Mesendoderm (in vitro differentiated cells): ENCODE data around the gene SREBF1.
"Not testable (repeated sequence)": the region's sequence is repeated elsewhere in the genome, so short reads cannot be mapped to it uniquely, and the experiment has no call there.

Experiments used
- DNase-seq: peaks from one replicate; pipeline ENCODE4 v3.0.0; 2013
- H2AK5ac ChIP-seq: 2 replicates; pipeline ENCODE4 v1.6.1; 2013; ENCODE audit warnings: low read length, inconsistent platforms
- H2BK120ac ChIP-seq: 2 replicates; pipeline ENCODE4 v1.6.1; 2013; ENCODE audit warnings: low read depth, mild to moderate bottlenecking, low read length, moderate library complexity, mixed read lengths
- H2BK15ac ChIP-seq: replicated peaks from 2 replicates; pipeline ENCODE4 v1.6.1; 2013; ENCODE audit warnings: low read depth, mild to moderate bottlenecking, moderate library complexity
- H2BK5ac ChIP-seq: 2 replicates; pipeline ENCODE4 v1.6.1; 2013; ENCODE audit warnings: low read length, inconsistent platforms
- H3K18ac ChIP-seq: 2 replicates; pipeline ENCODE4 v1.6.1; 2013; ENCODE audit warnings: mild to moderate bottlenecking, low read length, mixed read lengths
- H3K23ac ChIP-seq: one replicate; pipeline ENCODE4 v1.6.1; 2013; ENCODE audit warnings: low read length
- H3K27ac ChIP-seq: 2 replicates; pipeline ENCODE4 v1.5.1; 2013; ENCODE audit warnings: low read depth, mild to moderate bottlenecking, inconsistent platforms, low read length, moderate library complexity
- H3K27me3 ChIP-seq: 2 replicates; pipeline ENCODE4 v1.6.1; 2013; ENCODE audit warnings: low read length, control low read depth, mild to moderate bottlenecking, inconsistent platforms; ENCODE audit not compliant: insufficient read depth, poor library complexity
- H3K36me3 ChIP-seq: 2 replicates; pipeline ENCODE4 v1.6.1; 2013; ENCODE audit warnings: low read length, inconsistent platforms; ENCODE audit not compliant: control insufficient read depth, insufficient read depth
- H3K4ac ChIP-seq: one replicate; pipeline ENCODE4 v1.6.1; 2013; ENCODE audit warnings: low read depth, mild to moderate bottlenecking, low read length, moderate library complexity
- H3K4me1 ChIP-seq: 2 replicates; pipeline ENCODE4 v1.6.1; 2013; ENCODE audit warnings: low read depth, low read length, inconsistent platforms; ENCODE audit not compliant: control insufficient read depth
- H3K4me2 ChIP-seq: 2 replicates; pipeline ENCODE4 v1.6.1; 2013; ENCODE audit warnings: low read length
- H3K4me3 ChIP-seq: 2 replicates; pipeline ENCODE4 v1.5.1; 2013; ENCODE audit warnings: mild to moderate bottlenecking, low read length
- H3K56ac ChIP-seq: one replicate; pipeline ENCODE4 v1.6.1; 2013; ENCODE audit warnings: low read length
- H3K79me1 ChIP-seq: 2 replicates; pipeline ENCODE4 v1.6.1; 2013; ENCODE audit warnings: low read length, inconsistent platforms
- H3K79me2 ChIP-seq: 2 replicates; pipeline ENCODE4 v1.6.1; 2013; ENCODE audit warnings: mild to moderate bottlenecking, low read length; ENCODE audit not compliant: control insufficient read depth, insufficient read depth
- H3K9ac ChIP-seq: 2 replicates; pipeline ENCODE4 v1.6.1; 2013; ENCODE audit warnings: low read length, inconsistent platforms
- H4K5ac ChIP-seq: one replicate; pipeline ENCODE4 v1.6.1; 2013; ENCODE audit warnings: low read length
- H4K8ac ChIP-seq: one replicate; pipeline ENCODE4 v1.6.1; 2013; ENCODE audit warnings: low read depth, mild to moderate bottlenecking, control low read depth, low read length, moderate library complexity
- WGBS: extraction: QIAGEN DNeasy Blood & Tissue Kit; methylation state at CpG from one replicate; pipeline ENCODE4 v1.1.7; 2013; ENCODE audit warnings: low lambda C conversion rate, missing lambda C conversion rate; ENCODE audit not compliant: insufficient coverage; ENCODE audit errors: extremely low coverage; 5-methylcytosine and 5-hydroxymethylcytosine counted together

The SREBF1 gene

GRCh38 chr17:17809531-17810083 is 27.2 kb downstream of the SREBF1 start:
- no peaks in the 10 kb centered on the region for H3K79me2 ChIP-seq
- H3K4ac ChIP-seq, result peak overlapping the region; percentile 25
- H3K56ac ChIP-seq, result peak overlapping the region; percentile 86
- no peaks in the 10 kb centered on the region for H3K79me1 ChIP-seq
- H3K36me3 ChIP-seq, result peaks cover 1% of the 10 kb centered on the region
- H2AK5ac ChIP-seq, result no peak overlapping the region
- H3K18ac ChIP-seq, result peak overlapping the region; percentile 15
- H3K4me1 ChIP-seq, result peaks cover 7% of the 10 kb centered on the region
- H2BK15ac ChIP-seq, result no peak overlapping the region
- no peaks in the 10 kb centered on the region for H3K27me3 ChIP-seq
- no CpG with 5 or more reads among the region's 52 CpGs for WGBS
- H3K23ac ChIP-seq, result no peak overlapping the region
- peak overlapping the region; percentile 83 for H3K9ac ChIP-seq
- H2BK120ac ChIP-seq, result no peak overlapping the region
- no peak overlapping the region for H4K5ac ChIP-seq
- no peak overlapping the region for H3K4me3 ChIP-seq
- no peak overlapping the region for H4K8ac ChIP-seq
- no peak overlapping the region for H3K27ac ChIP-seq
- DNase-seq, result no peak
- H2BK5ac ChIP-seq, result no peak overlapping the region
- peak overlapping the region; percentile 91 for H3K4me2 ChIP-seq

GRCh38 chr17:17808706-17809432 is 27.9 kb downstream of the SREBF1 start:
- Histone ChIP-seq H2BK5ac (no peak overlapping the region), H4K5ac (no peak overlapping the region), H3K4ac (no peak overlapping the region), H4K8ac (no peak overlapping the region), H3K4me1 (peaks cover 7% of the 10 kb centered on the region), H2BK120ac (no peak overlapping the region), H3K18ac (peak overlapping the region; percentile 15), H3K4me3 (no peak overlapping the region), H3K79me1 (no peaks in the 10 kb centered on the region), H3K27ac (no peak overlapping the region), H3K36me3 (no peaks in the 10 kb centered on the region), H3K27me3 (no peaks in the 10 kb centered on the region), H3K23ac (no peak overlapping the region), H3K9ac (peak overlapping the region; percentile 34), H2AK5ac (no peak overlapping the region), H2BK15ac (no peak overlapping the region), H3K4me2 (no peak overlapping the region), H3K56ac (peak overlapping the region; percentile 34), H3K79me2 (no peaks in the 10 kb centered on the region)
- peak; percentile 51 for DNase-seq
- WGBS, result no CpG with 5 or more reads among the region's 15 CpGs

GRCh38 chr17:17808200-17808599 is 28.6 kb downstream of the SREBF1 start:
- H3K9ac ChIP-seq, H2BK15ac ChIP-seq, H3K36me3 ChIP-seq, H2BK5ac ChIP-seq, H2AK5ac ChIP-seq, H3K27me3 ChIP-seq, H3K23ac ChIP-seq, H3K4ac ChIP-seq, H2BK120ac ChIP-seq, H4K5ac ChIP-seq, H3K27ac ChIP-seq, H3K79me2 ChIP-seq, H3K4me3 ChIP-seq, H3K4me2 ChIP-seq, H3K56ac ChIP-seq, H4K8ac ChIP-seq, H3K79me1 ChIP-seq, H3K4me1 ChIP-seq, H3K18ac ChIP-seq, DNase-seq: not testable (repeated sequence)
- no CpG with 5 or more reads among the region's 5 CpGs for WGBS

- Histone ChIP-seq H2BK5ac (no peak overlapping the region), H3K4me1 (peaks cover 7% of the 10 kb centered on the region), H3K27ac (no peak overlapping the region), H3K56ac (no peak overlapping the region), H3K27me3 (no peaks in the 10 kb centered on the region), H3K23ac (no peak overlapping the region), H3K79me2 (no peaks in the 10 kb centered on the region), H2BK15ac (no peak overlapping the region), H2BK120ac (no peak overlapping the region), H3K36me3 (no peaks in the 10 kb centered on the region), H3K9ac (no peak overlapping the region), H4K8ac (no peak overlapping the region), H4K5ac (no peak overlapping the region), H2AK5ac (no peak overlapping the region), H3K18ac (no peak overlapping the region), H3K4me3 (no peak overlapping the region), H3K4me2 (no peak overlapping the region), H3K4ac (no peak overlapping the region), H3K79me1 (no peaks in the 10 kb centered on the region)
- no peak for DNase-seq
- no CpG with 5 or more reads among the region's 5 CpGs for WGBS
Observed at GRCh38 chr17:17807440-17807839, 29.3 kb downstream of the SREBF1 start.

- no peak overlapping the region for H2BK5ac ChIP-seq
- no peak overlapping the region for H3K4me3 ChIP-seq
- no peak overlapping the region for H2BK15ac ChIP-seq
- no peak overlapping the region for H3K23ac ChIP-seq
- no peak overlapping the region for H3K27ac ChIP-seq
- no peak overlapping the region for H3K4ac ChIP-seq
- H3K79me2 ChIP-seq, result no peaks in the 10 kb centered on the region
- no peak overlapping the region for H2BK120ac ChIP-seq
- H3K56ac ChIP-seq, result no peak overlapping the region
- no peak overlapping the region for H2AK5ac ChIP-seq
- H3K18ac ChIP-seq, result no peak overlapping the region
- no peaks in the 10 kb centered on the region for H3K27me3 ChIP-seq
- H4K5ac ChIP-seq, result no peak overlapping the region
- WGBS, result no CpG with 5 or more reads among the region's 17 CpGs
- no peak overlapping the region for H4K8ac ChIP-seq
- no peak for DNase-seq
- no peaks in the 10 kb centered on the region for H3K79me1 ChIP-seq
- H3K36me3 ChIP-seq, result no peaks in the 10 kb centered on the region
- H3K9ac ChIP-seq, result no peak overlapping the region
- peaks cover 4% of the 10 kb centered on the region for H3K4me1 ChIP-seq
- no peak overlapping the region for H3K4me2 ChIP-seq
Observed at GRCh38 chr17:17806611-17807274, 30.0 kb downstream of the SREBF1 start.
